K562 (cell line): ENCODE results near the gene FAM107B. TPM values are rescaled to one million over a fixed set of nuclear protein-coding genes. Genes with fewer than 3 reads are reported as not detected.

ENCODE experiments used
- ATAC-seq: fragments of 200-7000 bp; cut with Tn5 transposase; 3 replicates; pipeline ENCODE4 v1.9.1; 2020; ENCODE audit warnings: moderate library complexity
- BruUV-seq: library from RNA; stranded (reverse); fragments of 400-500 nt; replicated peaks from 2 replicates; lab custom pipeline; 2021; lab: Mats Ljungman, UMichigan
- CTCF ChIA-PET: fragments of 300-600 bp; formaldehyde crosslinking; extraction: SDS; loops from one replicate; lab custom pipeline; 2021; ENCODE audit warnings: low intra/inter-chr PET ratio; lab: Yijun Ruan, JAX
- POLR2A ChIA-PET: fragments of 300-600, 350-650 bp; sonication (Branson Sonifier 250); formaldehyde crosslinking; extraction: SDS; loops from one replicate; lab custom pipeline; 2021; ENCODE audit warnings: antibody characterized with exemption, inconsistent platforms; lab: Yijun Ruan, JAX
- DNase-seq, 4 experiments: peaks; one replicate each; pipeline versions ENCODE4 v3.0.0 to v3.0.0-alpha.2; 2011 to 2018; ENCODE audit warnings: low spot score in 3 of 4, mixed read lengths in 3 of 4; ENCODE audit errors: extremely low read depth in 1 of 4
- FAIRE-seq: peaks from 2 replicates; lab custom pipeline; 2011; peaks lifted over from hg19 to GRCh38; lab: Jason Lieb, UNC
- H2AFZ ChIP-seq: 2 replicates; pipeline ENCODE4 v1.6.0; 2011; ENCODE audit warnings: low read depth, low read length, control low read depth, inconsistent platforms
- H3K27ac ChIP-seq: fragments of 200-600 bp; 3 replicates; pipeline ENCODE4 v1.8.0; 2011; ENCODE audit warnings: low read depth, mild to moderate bottlenecking, control low read depth, inconsistent platforms, low read length, moderate library complexity, mixed read lengths; ENCODE audit errors: extremely low read depth
- H3K27me3 ChIP-seq, 2 experiments: fragments of 300-600 bp in 1 of 2; 2 replicates in 1 of 2; 3 replicates in 1 of 2; pipeline versions ENCODE4 v1.6.0 to v1.8.0; 2011; ENCODE audit warnings: inconsistent platforms in 2 of 2, low read length in 2 of 2, mild to moderate bottlenecking in 1 of 2, mixed read lengths in 1 of 2, moderate library complexity in 1 of 2; ENCODE audit not compliant: control insufficient read depth in 2 of 2, insufficient read depth in 2 of 2
- H3K36me3 ChIP-seq: fragments of 300-600 bp; 3 replicates; pipeline ENCODE4 v1.8.0; 2011; ENCODE audit warnings: mild to moderate bottlenecking, low read length, inconsistent platforms; ENCODE audit not compliant: control insufficient read depth, insufficient read depth
- H3K4me1 ChIP-seq, 2 experiments: fragments of 200-600 bp in 1 of 2; replicated peaks in 1 of 2; 2 replicates in 1 of 2; 3 replicates in 1 of 2; pipeline versions ENCODE4 v1.5.1 to v1.8.0; 2011; ENCODE audit warnings: inconsistent platforms in 2 of 2, low read length in 2 of 2, mild to moderate bottlenecking in 1 of 2, mixed read lengths in 1 of 2, moderate library complexity in 1 of 2; ENCODE audit not compliant: control insufficient read depth in 2 of 2, insufficient read depth in 2 of 2
- H3K4me2 ChIP-seq: 2 replicates; pipeline ENCODE4 v1.6.1; 2011; ENCODE audit warnings: low read length, control low read depth, inconsistent platforms, mixed read lengths; ENCODE audit not compliant: insufficient read depth
- H3K4me3 ChIP-seq: fragments of 200-600 bp; sonication (generic), shearing (Covaris generic); 2 replicates; pipeline ENCODE4 v1.5.1; 2016; ENCODE audit warnings: control low read depth, inconsistent platforms
- H3K79me2 ChIP-seq: fragments of 200-600 bp; 3 replicates; pipeline ENCODE4 v1.8.0; 2011; ENCODE audit warnings: low read length, inconsistent platforms; ENCODE audit not compliant: control insufficient read depth, insufficient read depth
- H3K9ac ChIP-seq, 2 experiments: 2 replicates each; pipeline versions ENCODE4 v1.6.0 to v1.6.1; 2011; ENCODE audit warnings: low read depth in 2 of 2, low read length in 2 of 2, control low read depth in 1 of 2, inconsistent platforms in 1 of 2, mild to moderate bottlenecking in 1 of 2, mixed read lengths in 1 of 2; ENCODE audit not compliant: insufficient read depth in 1 of 2
- H3K9me1 ChIP-seq: one replicate; pipeline ENCODE4 v1.6.0; 2011; ENCODE audit warnings: inconsistent platforms, mild to moderate bottlenecking, low read length, moderate library complexity; ENCODE audit not compliant: control insufficient read depth, insufficient read depth
- H3K9me3 ChIP-seq: replicated peaks from 2 replicates; pipeline ENCODE4 v1.5.1; 2011; ENCODE audit warnings: low read depth, low read length, inconsistent platforms; ENCODE audit not compliant: control insufficient read depth, insufficient read depth
- H4K20me1 ChIP-seq: replicated peaks from 2 replicates; pipeline ENCODE4 v1.6.1; 2011; ENCODE audit warnings: low read length, inconsistent platforms, mixed read lengths; ENCODE audit not compliant: control insufficient read depth, insufficient read depth
- BCLAF1 ChIP-seq, 2 experiments: fragments of 450-650 bp in 1 of 2; IDR thresholded peaks; 2 replicates each; pipeline ENCODE4 v1.6.1; 2011 to 2017; ENCODE audit warnings: low read depth in 2 of 2, antibody characterized with exemption in 1 of 2, borderline replicate concordance in 1 of 2, low read length in 1 of 2, mild to moderate bottlenecking in 1 of 2, mixed read lengths in 1 of 2; ENCODE audit not compliant: control insufficient read depth in 1 of 2
- CREB5 ChIP-seq: fragments of 250-450 bp; sonication (Bioruptor Pico); IDR thresholded peaks from 2 replicates; pipeline ENCODE4 v1.5.0; 2020; ENCODE audit warnings: mild to moderate bottlenecking
- E2F3 ChIP-seq: fragments of 250-450 bp; sonication (Bioruptor Pico); IDR thresholded peaks from 2 replicates; pipeline ENCODE4 v1.4.0; 2020; ENCODE audit warnings: mild to moderate bottlenecking
- E2F5 ChIP-seq: sonication (generic); formaldehyde crosslinking; IDR thresholded peaks from 2 replicates; pipeline ENCODE4 v1.8.0; 2022; ENCODE audit warnings: mild to moderate bottlenecking, missing genetic modification reagents
- FOXO4 ChIP-seq: fragments of 450-650 bp; formaldehyde crosslinking; IDR thresholded peaks from 2 replicates; pipeline ENCODE4 v1.4.0; 2020; ENCODE audit warnings: mild to moderate bottlenecking, moderate library complexity
- MAFK ChIP-seq: IDR thresholded peaks from 2 replicates; pipeline ENCODE4 v1.6.1; 2011; ENCODE audit warnings: low read length, improper control_type of control experiment
- MLX ChIP-seq, 2 experiments: fragments of 450-650 bp in 1 of 2; sonication (generic) in 1 of 2; formaldehyde crosslinking; conservative IDR thresholded peaks; 2 replicates each; pipeline versions ENCODE4 v1.4.0 to v1.8.1; 2020 to 2022; ENCODE audit warnings: mild to moderate bottlenecking in 1 of 2, missing genetic modification reagents in 1 of 2
- NEUROD1 ChIP-seq: fragments of 150-350 bp; IDR thresholded peaks from 2 replicates; pipeline ENCODE4 v1.6.1; 2014; ENCODE audit warnings: borderline replicate concordance, low read length, low read depth; ENCODE audit not compliant: partially characterized antibody
- SETDB1 ChIP-seq: IDR thresholded peaks from one replicate; pipeline ENCODE4 v1.6.1; 2012; ENCODE audit warnings: low read length, control low read depth, inconsistent platforms
- ZNF24 ChIP-seq: fragments of 450-650 bp; IDR thresholded peaks from 2 replicates; pipeline ENCODE4 v1.6.1; 2016
- ZNF449 ChIP-seq: fragments of 250-450 bp; sonication (Bioruptor Pico); IDR thresholded peaks from 2 replicates; pipeline ENCODE4 v1.8.0; 2022; ENCODE audit warnings: moderate library complexity, mild to moderate bottlenecking, inconsistent platforms
- WGBS: fragments of 100-300 bp; shearing (Covaris generic); methylation state at CpG from one replicate; pipeline ENCODE4 v1.1.6; 2016; ENCODE audit warnings: low coverage, mixed read lengths; ENCODE audit not compliant: insufficient coverage; ENCODE audit errors: missing lambda C conversion rate; 5-methylcytosine and 5-hydroxymethylcytosine counted together
- in situ Hi-C: fragments of 300-500 bp; cut with MboI; formaldehyde crosslinking; loops from 4 replicates; pipeline ENCODE4 v1.15.0; 2018; ENCODE audit warnings: inconsistent platforms, mixed read lengths
- intact Hi-C: fragments of 100-400 bp; cut with micrococcal nuclease; formaldehyde crosslinking; loops from 2 replicates; pipeline ENCODE4 v1.14.2; 2022
- polyA plus RNA-seq, 8 experiments: library from polyadenylated mRNA; depleted of rRNA in 4 of 8; stranded (reverse) in 5 of 8; unstranded in 3 of 8; fragments of >200 nt; fragmentation: Nextera tagmentation in 2 of 8; fragmentation: Illumina TruSeq in 1 of 8; extraction: Ambion mirVana in 2 of 8; extraction: Trizol in 1 of 8; gene quantifications; 2 replicates each; pipeline versions ENCODE4 v1.2.1 to v1.2.3, GENCODE V29; 2011 to 2014; ENCODE audit warnings: inconsistent platforms in 1 of 8, missing spikeins in 1 of 8
- total RNA-seq, 7 experiments: library from RNA; depleted of rRNA in 6 of 7; stranded (reverse); fragments of >200 nt in 6 of 7; fragmentation: Illumina TruSeq in 2 of 7; extraction: Trizol in 2 of 7; gene quantifications; 2 replicates each; pipeline versions ENCODE4 v1.2.1 to v1.2.3, GENCODE V29; 2011 to 2021; ENCODE audit warnings: low replicate concordance in 1 of 7

Gene FAM107B
- total and polyA plus RNA-seq, 9 of the 15 experiments (the other 6 are each of a cell fraction or from before 2014, with no cell fraction given), result 0.40 to 2.8 (median 1.4) TPM

GRCh38 chr10:14547816-14548215 lies 226.9 kb downstream of the FAM107B start (continued):
- TF ChIP-seq BCLAF1 (IDR thresholded peaks at IDR 0.05; ENCODE audit: borderline replicate concordance in 1 of 2, control insufficient read depth in 1 of 2, low read depth in 2 of 2, low read length in 1 of 2), result no peak

GRCh38 chr10:14545827-14546226 lies 228.9 kb downstream of the FAM107B start:
- Histone ChIP-seq H3K4me1 (peaks cover 0 to 7% of the 10 kb centered on the region in 2 experiments; a peak in 2 of 5 replicates), H4K20me1 (no peaks in the 10 kb centered on the region), H3K27me3 (peaks cover 14 to 32% of the 10 kb centered on the region in 2 experiments; a peak in 4 of 5 replicates), H3K27ac (no peak overlapping the region), H3K9me1 (no peaks in the 10 kb centered on the region), H3K4me2 (no peak overlapping the region), H3K9ac (no peak overlapping the region), H3K4me3 (no peak overlapping the region), H3K36me3 (no peaks in the 10 kb centered on the region), H2AFZ (no peak overlapping the region), H3K79me2 (no peaks in the 10 kb centered on the region), H3K9me3 (no peaks in the 10 kb centered on the region)
- no peak for FAIRE-seq
- intact Hi-C loops, result no loop called here
- no TSS peak for BruUV-seq
- no peak for ATAC-seq
- in situ Hi-C loops, result no loop called here
- ChIA-PET CTCF (no interaction called here), POLR2A (no interaction called here)
- no peak for DNase-seq
- 3% methylated on average over 3 of the region's 4 CpGs for WGBS
- TF ChIP-seq SETDB1 (no peak), ZNF449 (CRISPR knock-in tag) (no peak), CREB5 (CRISPR knock-in tag) (no peak), MAFK (no peak), NEUROD1 (no peak), FOXO4 (CRISPR knock-in tag) (no peak), ZNF24 (no peak), E2F5 (CRISPR knock-in tag) (no peak), E2F3 (no peak), MLX (CRISPR knock-in tag; conservative IDR thresholded peaks at IDR 0.05) (no peak)
